Motor neuron (in vitro differentiated cells): ENCODE measurements around the gene XAF1. TPM values are rescaled to one million over a fixed set of nuclear protein-coding genes. Genes with fewer than 3 reads are reported as not detected.
A peak's percentile ranks its signal among the peaks of the same experiment; 100 is the strongest.
"Not testable (repeated sequence)": the region's sequence is repeated elsewhere in the genome, so short reads cannot be mapped to it uniquely, and the experiment has no call there.

Experiments used
- ATAC-seq, 8 experiments: fragments of 200-7000 bp; cut with Tn5 transposase; replicated peaks in 6 of 8; 2 replicates each; pipeline ENCODE4 v1.8.0; 2021; ENCODE audit warnings: mild to moderate bottlenecking in 8 of 8, moderate library complexity in 8 of 8
- H3K27ac ChIP-seq, 2 donors: fragments of 250-450 bp; sonication (Bioruptor Pico); 2 replicates each; pipeline ENCODE4 v1.9.0; 2021; ENCODE audit warnings: antibody characterized with exemption in 2 of 2, mild to moderate bottlenecking in 2 of 2, moderate library complexity in 1 of 2
- H3K4me1 ChIP-seq, 2 donors: fragments of 250-450 bp; sonication (Bioruptor Pico); replicated peaks in 1 of 2; 2 replicates each; pipeline ENCODE4 v1.6.1; 2021; ENCODE audit warnings: antibody characterized with exemption in 2 of 2, mild to moderate bottlenecking in 2 of 2, moderate library complexity in 1 of 2
- H3K4me3 ChIP-seq, 5 donors: fragments of 250-450 bp; sonication (Bioruptor Pico); 2 replicates each; pipeline ENCODE4 v1.9.0; 2021; ENCODE audit warnings: antibody characterized with exemption in 5 of 5, mild to moderate bottlenecking in 5 of 5, moderate library complexity in 4 of 5
- WGBS, 10 experiments: fragments of 450-650 bp; shearing (Covaris generic); methylation state at CpG; one replicate each; pipeline ENCODE4 v1.0.0; 2022; 5-methylcytosine and 5-hydroxymethylcytosine counted together
- in situ Hi-C, 9 experiments: fragments of 400-800 bp; cut with MboI; loops; one replicate each; pipeline ENCODE4 v1.15.0; 2021; ENCODE audit warnings: low sequenced_read_pairs in 9 of 9, low pct_unique_long_range_greater_than_20kb in 2 of 9; ENCODE audit not compliant: unreplicated experiment in 9 of 9
- total RNA-seq, 8 experiments: library from RNA; unstranded; fragments of 300-600 nt; gene quantifications; 2 replicates each; pipeline versions ENCODE4 v1.2.3 to v1.2.4, GENCODE V29; 2022

The XAF1 gene
- total RNA-seq, 8 experiments from 2014 or later = 0.27 to 56.7 (median 5.6) TPM; not detected in 1

- in situ Hi-C loops = no loop called here
- no peaks in the 10 kb centered on the region for H3K4me1 ChIP-seq
- H3K4me3 ChIP-seq = no peak overlapping the region
- WGBS, 10 experiments = 66 to 92% (median 82%) methylated on average over 1 to 2 of the region's 2 CpGs; no CpG with 5 or more reads in 1 of the 10 experiments
- H3K27ac ChIP-seq = no peak overlapping the region
- no peak for ATAC-seq
Measured at GRCh38 chr17:6716736-6717135, 39.1 kb upstream of the XAF1 start.

GRCh38 chr17:6721744-6722143 is 34.1 kb upstream of the XAF1 start:
- 34 to 100% (median 55%) methylated on average over 1 to 5 of the region's 5 CpGs; no CpG with 5 or more reads in 2 of the 10 experiments for WGBS, 10 experiments
- Histone ChIP-seq H3K4me1 (no peaks in the 10 kb centered on the region), H3K4me3 (no peak overlapping the region), H3K27ac (no peak overlapping the region)
- in situ Hi-C loops = no loop called here
- no peak for ATAC-seq

GRCh38 chr17:6724009-6724408 is 31.8 kb upstream of the XAF1 start:
- Histone ChIP-seq H3K4me1 (no peaks in the 10 kb centered on the region), H3K27ac (no peak overlapping the region), H3K4me3 (no peak overlapping the region)
- WGBS, 10 experiments = 52 to 100% (median 71%) methylated on average over 1 to 4 of the region's 5 CpGs
- ATAC-seq = no peak
- in situ Hi-C loops = no loop called here

GRCh38 chr17:6729531-6729930 is 26.3 kb upstream of the XAF1 start:
- Histone ChIP-seq H3K4me3 (no peak overlapping the region), H3K4me1 (no peaks in the 10 kb centered on the region), H3K27ac (no peak overlapping the region)
- in situ Hi-C loops = no loop called here
- ATAC-seq = no peak
- WGBS, 10 experiments = 0 to 88% (median 78%) methylated on average over 1 to 4 of the region's 4 CpGs; no CpG with 5 or more reads in 7 of the 10 experiments

GRCh38 chr17:6746665-6747064 is 9.2 kb upstream of the XAF1 start:
- 36 to 87% (median 75%) methylated on average over 2 to 6 of the region's 6 CpGs for WGBS, 10 experiments
- H3K4me1 ChIP-seq, ATAC-seq, H3K4me3 ChIP-seq, H3K27ac ChIP-seq, in situ Hi-C loops: not testable (repeated sequence)

GRCh38 chr17:6748617-6749016 is 7.2 kb upstream of the XAF1 start:
- Histone ChIP-seq H3K4me3 (no peak overlapping the region), H3K27ac (no peak overlapping the region), H3K4me1 (peaks cover 0 to 16% of the 10 kb centered on the region in 2 donors)
- ATAC-seq = no peak
- in situ Hi-C loops = no loop called here

- no peak overlapping the region for H3K4me3 ChIP-seq
- H3K27ac ChIP-seq = no peak overlapping the region
- 61 to 90% (median 73%) methylated on average over 3 to 6 of the region's 6 CpGs for WGBS, 10 experiments
- ATAC-seq = no peak
- H3K4me1 ChIP-seq = peaks cover 0 to 18% of the 10 kb centered on the region in 2 donors
- in situ Hi-C loops = no loop called here
Measured at GRCh38 chr17:6749519-6749918, 6.3 kb upstream of the XAF1 start.

GRCh38 chr17:6752068-6752909 is 3.6 kb upstream of the XAF1 start:
- ATAC-seq = peak in 4 of 8 experiments; percentile 7 to 63 (median 54)
- 0 to 100% (median 49%) methylated on average over 2 to 6 of the region's 7 CpGs; no CpG with 5 or more reads in 2 of the 10 experiments for WGBS, 10 experiments
- in situ Hi-C loops = no loop called here
- Histone ChIP-seq H3K27ac (peak overlapping the region in 1 of 2 donors; percentile 44), H3K4me1 (peaks cover 0 to 18% of the 10 kb centered on the region in 2 donors), H3K4me3 (no peak overlapping the region)

- WGBS, 10 experiments = 0 to 67% (median 35%) methylated on average over 1 to 6 of the region's 9 CpGs; no CpG with 5 or more reads in 2 of the 10 experiments
- peaks cover 0 to 18% of the 10 kb centered on the region in 2 donors for H3K4me1 ChIP-seq
- peak overlapping the region in 1 of 2 donors; percentile 44 for H3K27ac ChIP-seq
- in situ Hi-C loops = no loop called here
- H3K4me3 ChIP-seq = no peak overlapping the region
- peak in 5 of 8 experiments; percentile 35 to 98 (median 96) for ATAC-seq
Measured at GRCh38 chr17:6753006-6753445, 2.8 kb upstream of the XAF1 start.

GRCh38 chr17:6753546-6753945 is 2.3 kb upstream of the XAF1 start:
- Histone ChIP-seq H3K4me3 (no peak overlapping the region), H3K4me1 (peaks cover 0 to 18% of the 10 kb centered on the region in 2 donors), H3K27ac (peak overlapping the region in 1 of 2 donors; percentile 44)
- in situ Hi-C loops = no loop called here
- WGBS, 10 experiments = 60 to 90% (median 80%) methylated on average over 1 to 5 of the region's 6 CpGs; no CpG with 5 or more reads in 3 of the 10 experiments
- peak in 1 of 8 experiments; percentile 3 for ATAC-seq

GRCh38 chr17:6755281-6755680 is 565 bp upstream of the XAF1 start:
- no peak overlapping the region for H3K27ac ChIP-seq
- H3K4me1 ChIP-seq = peaks cover 0 to 18% of the 10 kb centered on the region in 2 donors
- H3K4me3 ChIP-seq = no peak overlapping the region
- ATAC-seq = peak in 3 of 8 experiments; percentile 23 to 55 (median 49)
- 6 to 90% (median 74%) methylated on average over 1 to 5 of the region's 5 CpGs; no CpG with 5 or more reads in 4 of the 10 experiments for WGBS, 10 experiments
- in situ Hi-C loops = no loop called here

GRCh38 chr17:6756425-6757031 is 682 bp downstream of the XAF1 start:
- Histone ChIP-seq H3K4me3 (no peak overlapping the region), H3K27ac (no peak overlapping the region), H3K4me1 (peaks cover 0 to 21% of the 10 kb centered on the region in 2 donors)
- peak in 1 of 8 experiments; percentile 4 for ATAC-seq
- WGBS, 10 experiments = 60 to 100% (median 83%) methylated on average over 1 to 4 of the region's 13 CpGs; no CpG with 5 or more reads in 5 of the 10 experiments
- in situ Hi-C loops = no loop called here

GRCh38 chr17:6757747-6758146 is 1.9 kb downstream of the XAF1 start:
- Histone ChIP-seq H3K4me1 (peaks cover 0 to 19% of the 10 kb centered on the region in 2 donors), H3K4me3 (no peak overlapping the region), H3K27ac (no peak overlapping the region)
- ATAC-seq = no peak
- 55 to 100% (median 71%) methylated on average over 1 to 2 of the region's 2 CpGs; no CpG with 5 or more reads in 3 of the 10 experiments for WGBS, 10 experiments
- in situ Hi-C loops = no loop called here
